K562 treated with DMSO at 1 percent for 24 hours (cell line): ENCODE measurements around the gene C11orf97. TPM values are rescaled to one million over a fixed set of nuclear protein-coding genes. Genes with fewer than 3 reads are reported as not detected.

Experiments used
- total RNA-seq: library from RNA; unstranded; fragments of 300-600 nt; gene quantifications from 2 replicates; pipeline ENCODE4 v1.2.3, GENCODE V29; 2022; ENCODE audit warnings: low read depth; ENCODE audit not compliant: insufficient read depth

The C11orf97 gene, protein sequence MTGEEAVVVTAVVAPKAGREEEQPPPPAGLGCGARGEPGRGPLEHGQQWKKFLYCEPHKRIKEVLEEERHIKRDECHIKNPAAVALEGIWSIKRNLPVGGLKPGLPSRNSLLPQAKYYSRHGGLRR
- not detected in 2 replicates for total RNA-seq

DNA sequence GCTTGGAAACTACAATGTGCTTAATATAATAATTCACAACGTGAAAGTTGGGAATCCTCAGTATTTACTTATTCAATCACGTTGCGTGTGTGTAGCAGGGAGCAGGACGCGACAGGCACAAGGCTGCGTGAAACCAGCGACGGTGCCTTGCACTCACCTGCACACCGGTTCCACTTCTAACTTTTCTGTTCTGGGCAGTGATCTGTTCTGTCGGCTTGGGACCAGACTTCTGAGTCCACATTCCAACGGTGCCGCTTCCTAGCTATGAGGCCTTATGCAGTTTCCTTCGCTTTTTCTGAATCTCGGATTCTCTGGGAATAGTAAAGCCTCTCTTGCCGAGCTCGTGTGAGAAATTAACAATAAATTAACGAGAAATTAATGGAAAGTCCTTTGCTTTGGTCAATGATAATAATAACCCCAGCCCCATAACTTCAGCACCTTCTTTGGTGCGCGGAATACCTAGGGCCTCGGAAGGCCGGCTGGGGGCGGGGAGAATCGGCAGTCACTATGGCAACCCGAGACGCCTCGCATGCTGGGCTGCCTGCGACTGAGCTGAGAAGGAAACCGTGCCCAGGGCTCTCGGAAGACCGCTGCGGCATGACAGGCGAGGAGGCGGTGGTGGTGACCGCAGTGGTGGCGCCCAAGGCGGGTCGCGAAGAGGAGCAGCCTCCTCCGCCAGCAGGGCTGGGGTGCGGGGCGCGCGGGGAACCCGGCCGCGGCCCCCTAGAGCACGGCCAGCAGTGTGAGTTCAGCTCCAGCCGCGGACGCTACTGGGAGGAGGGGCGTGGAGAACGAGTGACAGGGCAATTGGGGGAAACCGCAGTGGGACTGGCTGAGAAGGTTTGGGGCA, at the start of gene C11orf97:
TSS of gene C11orf97 (plus strand) at position 530 of the 850 bp plus-strand sequence. CDS start at position 598, 68 bp downstream.

GRCh38 chr11:94493281-94494125, 18.8 kb upstream of the C11orf97 start, which contains the start of the genes ANKRD49 and MRE11:
Gene ANKRD49 (plus strand): TSS chr11:94493984. CDS start chr11:94496694, 2,710 bp downstream.
Gene MRE11 (minus strand): TSS chr11:94493844. CDS start chr11:94492801, 1,043 bp downstream.

GRCh38 chr11:94543695-94544645, 31.7 kb downstream of the C11orf97 start, which contains the start of gene FUT4:
Gene FUT4 (plus strand): TSS chr11:94543921. CDS start chr11:94544134, 213 bp downstream.

GRCh38 chr11:94567181-94567670, 55.0 kb downstream of the C11orf97 start, which contains the start of gene PIWIL4:
Gene PIWIL4 (plus strand): TSS chr11:94567368. CDS start chr11:94567519, 151 bp downstream.

Other genes with a start within 250 kb of the C11orf97 start
- gene IZUMO1R, start 207.9 kb upstream of the C11orf97 start, total RNA-seq, result not detected in 2 replicates
- 0.22 and 0.34 TPM in 2 replicates for gene GPR83, start 111.0 kb upstream of the C11orf97 start, total RNA-seq
- 9.6 and 12.0 TPM in 2 replicates for gene MRE11, start 18.6 kb upstream of the C11orf97 start, total RNA-seq
- 12.0 and 12.7 TPM in 2 replicates for gene ANKRD49, start 18.5 kb upstream of the C11orf97 start, total RNA-seq
- gene FUT4, start 31.5 kb downstream of the C11orf97 start, total RNA-seq, result 5.9 and 6.3 TPM in 2 replicates
- 6.0 and 7.0 TPM in 2 replicates for gene PIWIL4, start 54.9 kb downstream of the C11orf97 start, total RNA-seq